ENCODE data around the gene VOPP1. TPM values are rescaled to one million over a fixed set of nuclear protein-coding genes. Genes with fewer than 3 reads are reported as not detected.

VOPP1 gene
- total RNA-seq, 4 donors from 2014 or later: 15.1 to 29.8 (median 22.9) TPM

- no peak overlapping the region for H3K4me3 ChIP-seq (ENCODE audit: low read depth, poor library complexity, severe bottlenecking)
- intact Hi-C loops (cut with DNase I; ENCODE audit: low total_unique reads): no loop called here
- DNase-seq (ENCODE audit: low spot score in 2 of 2): no peak
- 93% methylated on average over 5 of the region's 5 CpGs for WGBS, 2 donors
- no peak for TF ChIP-seq POLR2A (IDR thresholded peaks at IDR 0.05)
- TF ChIP-seq CTCF (IDR thresholded peaks at IDR 0.05): no peak
Observed at GRCh38 chr7:55535617-55536016, 36.7 kb downstream of the VOPP1 start.

GRCh38 chr7:55534916-55535590 lies 37.2 kb downstream of the VOPP1 start:
- 90 to 95% methylated on average over 6 of the region's 6 CpGs for WGBS, 2 donors
- intact Hi-C loops (cut with DNase I; ENCODE audit: low total_unique reads): no loop called here
- no peak overlapping the region for H3K4me3 ChIP-seq (ENCODE audit: low read depth, poor library complexity, severe bottlenecking)
- TF ChIP-seq CTCF (IDR thresholded peaks at IDR 0.05) (no peak), POLR2A (IDR thresholded peaks at IDR 0.05) (no peak)
- no peak for DNase-seq (ENCODE audit: low spot score in 2 of 2)

GRCh38 chr7:55534262-55534915 lies 37.9 kb downstream of the VOPP1 start:
- no peak for TF ChIP-seq POLR2A (IDR thresholded peaks at IDR 0.05)
- no peak for TF ChIP-seq CTCF (IDR thresholded peaks at IDR 0.05)
- DNase-seq (ENCODE audit: low spot score in 2 of 2): peak in 1 of 2 donors; percentile 42
- no peak overlapping the region for H3K4me3 ChIP-seq (ENCODE audit: low read depth, poor library complexity, severe bottlenecking)
- 67 to 75% methylated on average over 8 of the region's 8 CpGs for WGBS, 2 donors
- intact Hi-C loops (cut with DNase I; ENCODE audit: low total_unique reads): no loop called here

- intact Hi-C loops (cut with DNase I; ENCODE audit: low total_unique reads): no loop called here
- 79 to 84% methylated on average over 2 of the region's 2 CpGs for WGBS, 2 donors
- no peak for DNase-seq (ENCODE audit: low spot score in 2 of 2)
- H3K4me3 ChIP-seq (ENCODE audit: low read depth, poor library complexity, severe bottlenecking): no peak overlapping the region
- no peak for TF ChIP-seq POLR2A (IDR thresholded peaks at IDR 0.05)
- no peak for TF ChIP-seq CTCF (IDR thresholded peaks at IDR 0.05)
Observed at GRCh38 chr7:55533729-55534080, 38.6 kb downstream of the VOPP1 start.

- TF ChIP-seq POLR2A (IDR thresholded peaks at IDR 0.05) (no peak), CTCF (IDR thresholded peaks at IDR 0.05) (no peak)
- WGBS, 2 donors: 53 to 65% methylated on average over 4 of the region's 4 CpGs
- intact Hi-C loops (cut with DNase I; ENCODE audit: low total_unique reads): no loop called here
- DNase-seq (ENCODE audit: low spot score in 2 of 2): no peak
- no peak overlapping the region for H3K4me3 ChIP-seq (ENCODE audit: low read depth, poor library complexity, severe bottlenecking)
Observed at GRCh38 chr7:55533050-55533728, 39.1 kb downstream of the VOPP1 start.
